ENCODE measurements around the gene ADPRHL1.

ADPRHL1 gene

DNA sequence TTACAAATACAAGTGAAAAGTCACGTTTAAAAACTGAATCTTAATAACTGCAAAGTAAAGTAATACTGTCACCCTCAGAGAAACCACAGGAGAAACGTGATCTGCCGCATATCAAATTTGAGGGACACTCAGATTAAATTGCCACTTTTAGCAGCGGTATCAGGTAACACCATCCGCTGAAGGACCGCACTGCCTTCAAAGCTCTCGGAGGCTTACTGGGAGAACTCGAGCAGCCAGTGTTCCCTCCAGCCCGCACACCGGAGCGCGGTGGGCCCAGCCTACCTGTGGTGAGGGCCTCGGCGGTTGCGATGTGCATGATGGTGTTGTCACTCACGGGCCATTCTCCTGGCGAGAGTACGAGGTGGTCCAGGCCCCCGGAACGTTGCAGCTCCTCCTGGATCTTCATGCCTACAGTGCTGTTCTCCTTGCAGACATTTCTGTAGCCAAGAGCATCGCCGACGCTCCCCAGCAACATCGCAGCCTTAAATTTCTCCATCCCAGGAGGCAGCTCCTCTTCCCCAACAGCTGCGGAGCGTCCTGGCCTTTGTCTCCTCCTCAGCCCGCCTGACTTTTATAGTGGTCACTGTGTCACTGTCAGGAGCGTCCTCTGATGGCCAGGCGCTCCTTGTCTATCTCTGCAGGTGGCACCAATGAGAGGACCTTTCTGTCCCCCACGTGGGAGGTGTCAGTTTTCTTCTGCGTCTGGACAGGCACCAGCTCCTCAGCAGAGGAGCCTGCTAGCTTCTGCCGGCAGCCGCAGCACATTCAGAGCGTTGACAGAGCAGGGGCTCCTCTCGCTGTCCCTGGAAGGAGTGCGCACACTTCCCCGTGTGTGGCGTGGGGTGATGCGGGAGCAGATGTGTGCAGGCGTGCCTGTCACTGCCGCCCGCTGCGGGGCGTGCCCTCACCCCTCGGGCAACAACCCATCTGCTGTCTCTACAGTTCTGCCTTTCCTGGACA lies at the start of gene ADPRHL1:
Gene ADPRHL1 (minus strand): TSS at position 547 of the 960 bp plus-strand sequence. CDS start 51 bp downstream, at position 496.
- no peak for DNase-seq

DNA sequence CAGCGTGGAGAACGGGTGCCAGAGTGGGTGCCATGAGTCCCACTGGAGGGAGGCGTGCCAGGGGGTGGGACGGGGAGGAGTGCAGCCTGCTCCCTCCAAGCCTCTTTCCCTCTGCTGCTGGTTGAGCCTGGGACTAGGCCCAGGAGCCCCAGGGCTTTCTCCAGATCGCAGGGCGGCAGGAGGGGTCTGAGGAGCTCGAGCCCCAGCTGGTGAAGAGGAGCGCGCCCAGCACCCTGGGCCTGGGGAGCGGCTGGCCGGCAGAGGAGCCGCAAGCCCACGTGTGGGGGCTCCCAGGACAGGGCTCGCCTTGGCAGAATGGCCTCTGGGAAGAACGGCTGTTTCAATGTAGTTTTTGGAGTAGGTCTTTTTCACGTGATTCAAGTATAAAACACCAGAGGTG lies 49.4 kb upstream of the ADPRHL1 start:
- no peak for DNase-seq

DNA sequence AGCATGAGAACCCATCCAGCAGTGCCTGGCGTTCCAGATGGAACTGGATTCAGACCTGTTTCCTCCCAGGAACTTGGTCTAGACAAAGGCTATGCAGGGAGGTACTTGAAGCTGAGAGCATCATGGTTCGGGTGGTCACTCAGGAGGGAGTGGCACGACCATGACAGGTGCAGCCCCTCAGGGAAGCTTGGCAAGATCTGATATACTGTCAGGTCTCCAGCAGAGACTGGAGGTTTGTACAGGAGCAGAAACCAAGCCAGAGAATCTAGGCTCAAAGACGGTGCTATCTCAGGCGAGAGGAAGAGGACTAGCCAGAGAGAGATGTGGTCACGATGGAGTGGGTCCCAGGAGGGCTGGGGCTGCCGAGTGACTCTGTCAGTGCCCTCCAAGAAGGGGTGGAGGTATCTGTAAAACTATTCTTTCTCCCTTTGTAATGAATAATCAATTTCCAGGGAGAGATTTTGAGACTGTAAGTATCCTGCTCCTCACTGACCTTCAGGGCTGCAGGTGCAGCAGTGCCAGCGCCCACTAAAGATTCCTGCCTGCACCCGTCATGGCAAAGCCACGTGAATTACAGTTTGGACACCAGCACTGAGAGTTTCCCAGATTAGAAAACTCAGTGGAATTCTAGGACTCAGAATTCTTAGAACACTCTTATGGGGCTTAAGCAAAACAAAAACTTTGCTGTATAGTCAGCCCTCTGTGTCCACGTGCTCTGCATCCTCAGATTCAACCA lies 47.4 kb upstream of the ADPRHL1 start:
- no peak for DNase-seq

DNA sequence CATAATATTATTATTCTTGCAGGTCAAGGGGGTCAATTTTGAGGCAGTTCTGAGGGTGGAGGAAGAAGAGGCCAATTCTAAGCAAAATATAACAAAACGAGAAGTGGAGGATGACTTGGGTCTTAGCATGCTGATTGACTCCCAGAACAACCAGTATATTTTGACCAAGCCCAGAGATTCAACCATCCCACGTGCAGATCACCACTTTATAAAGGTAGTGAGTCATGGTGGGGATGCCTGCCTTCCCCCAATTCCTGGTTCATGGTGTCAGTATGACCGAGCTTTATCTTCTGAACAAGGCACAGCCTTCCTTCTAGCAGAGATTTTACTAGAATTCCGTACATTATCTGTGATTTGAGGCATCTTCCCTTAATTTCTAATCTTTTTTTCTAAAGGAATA lies 46.6 kb upstream of the ADPRHL1 start:
- DNase-seq: no peak

DNA sequence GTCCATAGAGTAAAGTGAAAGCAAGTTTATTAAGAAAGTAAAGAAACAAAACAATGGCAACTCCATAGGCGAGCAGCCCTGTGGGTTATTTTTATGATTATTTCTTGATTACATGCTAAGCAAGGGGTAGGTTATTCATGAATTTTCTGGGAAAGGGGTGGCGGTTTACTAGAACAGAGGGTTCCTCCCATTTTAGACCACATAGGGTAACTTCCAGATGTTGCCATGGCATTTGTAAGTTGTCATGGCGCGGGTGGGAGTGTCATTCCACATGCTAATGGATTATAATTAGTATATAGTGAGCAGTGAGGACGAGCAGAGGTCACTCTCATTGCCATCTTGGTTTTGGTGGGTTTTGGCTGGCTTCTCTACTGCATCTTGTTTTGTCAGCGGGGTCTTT lies 45.6 kb upstream of the ADPRHL1 start:
- DNase-seq: no peak

DNA sequence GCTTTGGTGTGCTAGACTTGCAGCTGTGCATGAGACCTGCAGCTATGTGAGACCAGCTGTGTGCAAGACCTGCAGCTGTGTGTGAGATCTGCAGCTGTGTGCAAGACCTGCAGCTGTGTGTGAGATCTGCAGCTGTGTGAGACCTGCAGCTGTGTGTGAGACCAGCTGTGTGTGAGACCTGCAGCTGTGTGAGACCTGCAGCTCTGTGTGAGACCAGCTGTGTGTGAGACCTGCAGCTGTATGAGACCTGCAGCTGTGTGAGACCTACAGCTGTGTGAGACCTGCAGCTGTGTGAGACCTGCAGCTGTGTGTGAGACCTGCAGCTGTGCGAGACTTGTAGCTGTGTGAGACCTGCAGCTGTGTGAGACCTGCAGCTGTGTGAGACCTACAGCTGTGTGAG lies 43.9 kb upstream of the ADPRHL1 start:
- no peak for DNase-seq

DNA sequence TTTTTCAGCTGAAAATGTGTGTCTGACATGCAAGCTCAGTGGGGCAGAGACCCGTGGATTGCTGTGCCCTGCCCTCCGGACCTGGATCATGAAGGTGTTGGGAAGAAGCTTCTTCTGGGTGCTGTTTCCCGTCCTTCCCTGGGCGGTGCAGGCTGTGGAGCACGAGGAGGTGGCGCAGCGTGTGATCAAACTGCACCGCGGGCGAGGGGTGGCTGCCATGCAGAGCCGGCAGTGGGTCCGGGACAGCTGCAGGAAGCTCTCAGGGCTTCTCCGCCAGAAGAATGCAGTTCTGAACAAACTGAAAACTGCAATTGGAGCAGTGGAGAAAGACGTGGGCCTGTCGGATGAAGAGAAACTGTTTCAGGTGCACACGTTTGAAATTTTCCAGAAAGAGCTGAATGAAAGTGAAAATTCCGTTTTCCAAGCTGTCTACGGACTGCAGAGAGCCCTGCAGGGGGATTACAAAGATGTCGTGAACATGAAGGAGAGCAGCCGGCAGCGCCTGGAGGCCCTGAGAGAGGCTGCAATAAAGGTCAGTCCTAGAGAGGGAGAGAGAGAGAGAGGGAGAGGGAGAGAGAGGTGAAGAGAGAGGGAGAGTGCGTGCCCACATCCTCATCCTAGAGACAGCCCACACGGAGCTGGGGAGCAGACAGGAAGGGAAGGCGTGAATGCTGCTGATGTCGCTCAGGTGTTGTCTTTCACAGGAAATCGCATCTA lies 42.4 kb upstream of the ADPRHL1 start:
- no peak for DNase-seq

DNA sequence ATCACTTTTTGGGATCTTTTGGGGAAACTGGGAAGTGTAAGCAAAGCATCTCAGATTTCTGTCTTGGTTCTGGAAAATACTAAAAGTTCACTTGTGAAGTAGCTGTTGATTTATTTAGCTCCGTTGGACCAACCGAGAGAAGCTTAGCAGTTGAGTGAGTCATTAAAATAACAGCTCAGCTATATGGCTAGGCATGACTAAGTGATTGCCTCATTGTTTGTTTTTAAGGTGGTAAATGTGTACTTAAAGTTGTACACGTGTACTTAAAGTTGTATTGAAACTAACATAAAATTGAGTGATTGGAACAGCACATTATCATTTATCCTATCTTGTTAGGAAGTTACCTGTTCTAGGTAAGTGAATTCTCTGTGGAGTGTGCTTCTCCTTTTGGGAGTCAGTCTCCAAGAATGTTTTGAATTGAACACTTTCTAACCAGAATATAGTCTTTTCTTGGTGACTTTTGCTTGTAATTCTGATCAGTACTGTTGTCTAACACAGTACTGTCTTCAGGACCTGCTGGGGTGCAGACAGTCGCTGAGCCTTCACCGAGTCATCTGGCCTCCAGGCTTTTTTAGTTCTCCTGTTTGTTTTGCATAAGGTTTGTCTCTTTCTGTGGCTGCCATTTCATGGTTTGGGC lies 40.1 kb upstream of the ADPRHL1 start:
- no peak for DNase-seq

DNA sequence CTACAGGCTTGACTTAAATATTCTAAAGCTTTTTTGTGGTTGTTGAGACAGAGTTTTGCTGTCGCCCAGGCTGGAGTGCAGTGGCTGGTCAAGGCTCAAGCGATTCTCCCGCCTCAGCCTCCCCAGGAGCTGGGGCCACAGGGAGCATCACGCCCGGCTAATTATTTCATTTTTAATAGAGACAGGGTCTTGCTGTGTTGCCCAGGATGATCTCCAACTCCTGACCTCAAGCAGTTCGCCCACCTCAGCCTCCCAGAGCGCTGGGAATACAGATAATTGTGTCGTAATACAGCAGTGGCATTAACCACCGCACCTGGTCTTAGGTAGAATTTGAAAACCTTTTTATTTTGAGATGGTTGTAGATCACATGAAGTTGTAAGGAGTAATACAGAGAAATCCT lies 38.7 kb upstream of the ADPRHL1 start:
- DNase-seq: no peak

DNA sequence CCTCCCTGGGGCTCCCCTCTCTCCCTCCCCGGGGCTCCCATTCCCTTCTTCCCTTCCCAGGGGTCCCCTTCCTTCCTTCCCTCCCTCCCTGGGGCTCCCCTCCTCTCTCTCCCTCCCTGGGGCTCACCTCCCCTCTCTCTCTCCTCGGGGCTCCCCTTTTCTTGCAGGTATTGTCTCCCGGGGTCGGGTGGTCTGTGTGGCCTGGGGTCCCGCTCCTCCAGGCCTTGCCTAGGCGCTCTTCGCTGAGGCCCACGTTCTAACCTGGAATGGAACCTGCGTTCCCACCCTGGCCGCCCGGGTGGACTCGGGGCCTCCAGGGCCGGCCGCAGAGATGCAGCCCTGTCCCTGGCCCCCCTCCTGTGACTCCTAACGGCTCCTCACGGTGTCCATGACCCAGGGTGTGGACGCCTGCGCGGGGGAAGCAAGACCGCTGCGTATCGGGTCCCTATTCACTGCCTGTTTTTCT lies 38.2 kb upstream of the ADPRHL1 start:
- no peak for DNase-seq

DNA sequence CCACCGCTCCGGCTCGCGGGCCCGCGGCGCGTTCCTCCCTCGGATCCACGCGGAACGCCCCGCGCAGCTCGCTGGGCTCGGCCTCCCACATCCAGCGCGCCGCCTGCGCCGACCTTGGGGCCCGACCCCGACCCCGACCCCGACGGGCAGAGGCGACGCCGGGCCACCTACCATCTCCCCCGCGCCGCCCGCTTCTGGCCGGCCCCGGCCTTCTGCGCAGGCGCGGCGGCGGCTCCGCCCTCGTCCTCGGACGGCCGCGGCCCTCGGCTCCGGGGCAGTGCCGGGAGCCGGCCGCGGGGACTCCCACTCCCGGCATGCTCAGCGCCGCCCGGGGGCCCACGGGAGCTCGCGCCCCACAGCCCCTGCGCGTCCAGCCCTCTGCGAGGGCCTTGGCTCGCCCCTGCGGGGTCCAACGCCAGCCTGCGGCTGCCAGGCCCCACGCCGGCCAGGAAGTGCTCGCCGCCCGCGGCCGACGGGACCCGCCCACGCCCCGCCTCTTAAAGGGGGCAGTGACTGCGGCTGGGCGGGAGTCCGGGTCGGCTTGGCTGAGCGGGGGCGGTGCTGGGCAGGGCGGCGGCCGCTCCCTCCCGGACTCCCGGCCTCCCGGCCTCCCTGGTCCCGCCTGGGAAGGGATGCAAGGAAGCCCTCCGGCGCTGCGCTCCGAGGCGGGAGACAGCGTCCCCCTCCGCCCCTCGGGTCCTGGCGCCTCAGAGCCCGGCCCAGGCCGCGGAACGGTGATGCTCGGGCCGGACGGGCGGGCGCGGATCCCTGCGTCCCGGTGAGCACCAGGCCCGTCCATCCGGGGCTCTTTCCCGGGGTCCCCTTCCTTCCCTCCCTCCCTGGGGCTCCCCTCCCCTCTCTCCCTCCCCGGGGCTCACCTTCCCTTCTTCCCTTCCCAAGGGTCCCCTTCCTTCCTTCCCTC lies 37.5 kb upstream of the ADPRHL1 start, which contains the start of gene DCUN1D2:
Gene DCUN1D2 (minus strand): TSS at position 216 of the 922 bp plus-strand sequence. CDS start 42 bp downstream, at position 174.
- peak; percentile 46 to 67 for DNase-seq

DNA sequence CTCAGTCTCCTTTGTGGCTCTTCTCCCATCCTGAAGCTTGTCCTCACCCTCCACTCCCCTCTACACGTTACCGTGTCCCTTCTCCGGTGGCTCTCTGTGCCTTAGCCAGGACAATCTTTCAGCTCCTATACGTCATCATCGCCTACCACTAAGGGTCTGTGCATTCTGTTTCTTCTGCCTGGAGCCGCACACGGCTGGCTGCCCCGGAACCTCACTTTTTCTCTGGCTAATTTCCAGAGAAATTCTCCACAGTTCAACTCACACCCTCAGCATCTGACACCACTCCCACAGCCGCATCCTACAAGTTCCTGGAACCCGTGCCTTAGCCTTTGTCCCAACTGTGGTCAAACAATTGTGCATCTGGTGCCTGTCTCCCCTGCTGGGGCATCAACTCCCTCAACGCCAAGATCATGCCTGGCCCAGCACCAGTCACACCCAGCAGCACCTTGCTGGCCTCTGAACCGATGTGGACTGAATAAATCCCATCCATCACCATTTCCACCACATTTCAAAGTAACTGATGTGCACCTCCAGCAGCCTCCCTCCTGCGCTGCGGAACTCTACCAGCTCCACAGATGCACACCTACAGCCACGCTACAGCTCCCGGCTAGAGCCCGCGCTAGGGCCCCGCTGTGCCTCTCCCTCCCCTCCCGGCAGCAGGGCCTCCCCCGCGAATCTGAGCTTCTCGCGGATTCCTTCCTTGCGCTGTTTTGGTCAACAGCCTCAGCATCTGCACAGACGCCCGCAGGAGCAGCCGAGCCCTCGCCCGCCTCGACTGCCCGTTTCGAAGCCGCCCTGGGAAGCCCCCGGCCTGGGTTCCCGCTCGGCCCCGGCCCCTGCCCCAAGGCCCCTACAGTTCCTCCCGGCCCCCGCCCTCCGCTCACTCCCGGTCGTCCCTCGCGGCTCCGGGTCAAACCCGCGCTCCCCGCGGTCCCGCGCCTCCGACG lies 36.5 kb upstream of the ADPRHL1 start:
- no peak for DNase-seq

DNA sequence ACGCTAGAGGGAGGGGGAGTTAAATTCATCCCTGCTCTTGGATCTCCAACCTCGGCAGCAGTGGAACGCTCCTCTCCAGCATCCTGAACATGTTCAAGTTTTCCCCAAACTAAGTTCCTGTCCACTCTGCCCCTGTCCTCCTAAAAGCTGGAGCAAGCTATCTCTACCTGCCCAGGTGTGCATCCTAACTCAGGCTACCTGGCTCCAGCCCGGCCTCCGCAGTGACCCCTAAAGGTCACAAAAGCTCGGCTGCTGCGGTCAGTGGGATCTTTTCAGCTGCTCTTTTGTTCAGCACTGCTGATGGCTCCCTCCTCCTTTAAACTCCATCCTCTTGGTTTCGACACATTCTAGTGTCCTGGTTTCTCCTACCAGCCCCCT lies 35.9 kb upstream of the ADPRHL1 start:
- DNase-seq: no peak

DNA sequence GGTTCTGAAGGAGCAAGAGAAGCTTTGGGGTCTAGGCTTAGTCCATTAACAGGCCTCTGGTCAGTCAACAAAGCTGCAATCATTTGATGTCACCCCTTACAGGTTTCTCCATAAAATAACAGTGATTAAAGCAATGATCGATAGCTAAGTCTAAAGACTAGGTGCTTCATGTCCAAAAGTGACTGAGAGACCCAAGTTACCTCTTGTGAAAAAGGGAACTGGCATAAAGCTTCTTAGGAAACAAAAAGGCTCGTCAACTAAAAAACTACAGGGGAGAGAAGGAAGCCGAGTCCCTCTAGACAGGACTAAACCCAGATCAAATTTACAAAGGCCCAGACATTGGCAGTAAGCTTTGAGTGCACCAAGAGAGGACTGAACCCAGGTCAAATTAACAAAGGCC lies 35.0 kb upstream of the ADPRHL1 start:
- no peak for DNase-seq

DNA sequence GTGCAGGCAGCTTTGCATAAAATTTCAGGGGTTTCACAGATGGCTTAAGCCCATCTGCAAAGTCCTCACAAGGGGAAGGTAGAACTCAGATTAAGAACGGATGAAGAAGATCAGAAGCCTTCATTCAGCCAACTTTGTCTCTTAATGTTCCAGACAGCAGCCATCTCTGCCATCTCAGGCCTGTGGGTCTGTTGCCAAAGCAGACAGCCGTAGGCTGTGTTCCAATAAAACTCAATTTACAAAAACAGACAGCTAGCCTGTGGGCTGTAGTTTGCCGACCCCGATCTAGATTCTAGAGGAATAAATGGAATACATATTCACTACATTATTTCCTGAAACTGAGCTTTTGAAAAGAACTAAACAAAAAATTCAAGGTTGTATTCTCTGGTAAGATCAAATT lies 33.4 kb upstream of the ADPRHL1 start:
- no peak for DNase-seq

DNA sequence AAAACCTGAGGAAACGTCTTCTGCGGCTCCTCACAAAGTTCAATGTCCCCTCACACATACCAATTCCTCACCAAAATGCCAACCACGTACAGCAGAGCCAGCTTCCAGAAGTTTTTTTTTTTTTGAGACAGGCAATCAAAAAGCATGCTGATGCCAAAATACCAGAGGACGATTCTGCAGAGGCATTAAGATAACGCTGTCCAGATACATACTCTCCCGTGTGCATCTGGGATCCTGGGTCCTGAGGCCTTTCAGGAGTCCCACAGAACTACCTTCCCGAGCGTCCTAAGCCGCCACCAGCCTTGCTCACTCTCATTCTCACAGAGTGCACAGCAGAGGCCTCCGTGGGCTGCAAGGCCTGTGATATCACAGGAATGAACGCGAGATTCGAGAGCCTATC lies 32.3 kb upstream of the ADPRHL1 start:
- DNase-seq: no peak

DNA sequence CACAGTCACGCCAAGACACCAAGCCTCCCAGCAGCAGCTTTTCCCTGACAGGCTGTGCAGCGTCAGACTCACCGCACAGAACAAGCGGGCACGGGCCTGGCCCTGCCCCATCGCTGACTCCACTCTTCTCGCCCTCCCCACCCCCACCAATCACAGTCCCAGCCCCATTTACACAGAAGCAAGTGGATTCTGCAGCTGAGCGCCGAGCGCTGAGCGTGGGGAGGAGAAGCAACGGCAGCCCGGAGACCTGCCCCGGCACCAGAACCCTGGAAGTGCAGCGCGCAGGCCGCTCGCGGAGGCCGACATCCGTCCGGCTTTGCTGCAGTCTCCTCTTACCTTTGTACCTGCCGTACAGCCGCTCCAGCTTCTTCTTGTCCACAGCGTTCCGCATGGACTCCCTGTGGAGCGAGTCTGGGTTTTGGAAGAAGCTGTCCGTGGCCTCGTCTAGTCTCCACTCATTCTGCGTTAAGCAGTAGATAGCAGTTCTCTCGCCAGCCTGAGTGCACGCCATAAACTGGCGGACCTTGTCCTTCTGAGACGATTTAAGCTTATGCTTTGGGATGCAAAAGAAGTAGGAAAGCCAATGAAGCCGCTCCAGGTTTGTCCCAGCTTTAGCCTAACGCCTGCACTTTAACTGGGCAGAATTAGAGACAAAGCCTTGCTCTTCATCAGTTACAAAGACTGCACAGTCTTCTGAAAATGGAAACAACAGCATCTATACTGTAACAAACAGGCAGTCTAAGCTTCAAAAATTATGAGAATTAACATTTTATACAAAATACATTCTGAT lies 30.4 kb upstream of the ADPRHL1 start:
- DNase-seq: no peak

DNA sequence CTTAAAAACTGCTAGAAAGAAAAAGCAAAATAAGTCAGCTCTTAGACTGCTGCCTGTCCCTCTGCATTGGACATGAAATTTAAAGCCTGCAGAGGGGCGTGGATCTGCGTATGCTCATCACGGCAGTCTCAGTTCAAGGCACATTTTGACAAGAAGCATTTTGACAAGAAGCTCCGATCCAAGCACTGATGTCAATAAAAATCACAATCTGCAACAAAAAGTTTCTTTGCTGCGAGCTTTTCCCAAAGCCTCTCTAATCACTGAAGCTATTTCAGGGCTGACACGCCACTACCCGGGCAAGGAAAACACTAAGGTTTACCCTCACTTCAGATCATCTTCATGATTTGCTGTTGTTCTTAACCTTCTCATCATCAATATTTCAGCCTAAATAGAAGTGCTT lies 29.8 kb upstream of the ADPRHL1 start:
- no peak for DNase-seq

DNA sequence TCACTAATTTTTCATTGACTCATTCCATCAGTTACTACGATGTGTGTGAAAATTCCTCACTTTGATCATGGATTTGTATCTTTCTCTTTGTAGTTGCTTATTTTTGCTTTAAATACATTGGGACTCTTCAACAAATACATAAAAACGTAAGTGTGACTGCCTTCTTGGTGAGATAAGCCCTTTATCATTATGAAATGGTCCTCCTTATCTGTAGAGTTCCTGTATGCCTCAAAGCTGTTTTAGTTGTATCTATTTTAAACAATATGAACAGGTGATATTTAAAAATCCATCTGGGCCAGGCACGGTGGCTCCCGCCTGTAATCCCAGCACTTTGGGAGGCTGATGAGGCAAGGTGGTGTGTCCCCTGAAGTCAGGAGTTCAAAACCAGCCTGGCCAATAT lies 25.9 kb upstream of the ADPRHL1 start:
- DNase-seq: no peak

Data from cerebellar nuclear complex (tissue), 1 donor.